H1 (cell line): ENCODE data around the gene SANBR.

Experiments used
- CHD1 ChIP-seq: IDR thresholded peaks from 2 replicates; pipeline ENCODE4 v1.6.1; 2012; ENCODE audit warnings: low read depth, low read length, improper control_type of control experiment
- RFX5 ChIP-seq: IDR thresholded peaks from 2 replicates; pipeline ENCODE4 v1.6.1; 2011; ENCODE audit warnings: low read depth, low read length, improper control_type of control experiment, borderline replicate concordance
- ZNF274 ChIP-seq: IDR thresholded peaks from 2 replicates; pipeline ENCODE4 v1.7.0; 2012; ENCODE audit warnings: low read length, borderline replicate concordance; ENCODE audit errors: extremely low read depth

DNA sequence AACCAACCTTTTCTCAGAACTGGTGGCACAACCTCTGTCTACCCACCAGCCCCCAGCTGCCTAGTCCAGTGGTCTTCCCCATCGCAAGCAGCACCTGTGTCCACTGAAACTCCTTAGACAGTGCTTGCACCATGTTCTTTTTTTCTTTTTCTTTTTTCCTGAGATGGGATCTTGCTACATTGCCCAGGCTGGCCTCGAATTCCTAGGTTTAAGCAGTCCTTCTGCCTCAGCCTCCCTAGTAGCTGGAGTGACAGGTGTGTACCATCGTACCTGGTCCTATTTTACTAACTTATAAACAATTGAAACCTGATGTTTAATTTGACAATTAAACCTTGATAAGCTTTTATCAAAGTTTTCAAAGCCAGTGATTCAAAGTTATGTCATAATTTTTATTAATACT, 30.8 kb downstream of the SANBR start:
- TF ChIP-seq CHD1 (no peak), ZNF274 (no peak), RFX5 (no peak)
